IPS-18a (cell line): ENCODE data around the gene SUPV3L1.

ENCODE experiments used
- H3K27ac ChIP-seq: one replicate; pipeline ENCODE4 v1.5.1; 2013; ENCODE audit warnings: low read length
- H3K27me3 ChIP-seq: one replicate; pipeline ENCODE4 v1.6.1; 2013; ENCODE audit warnings: mild to moderate bottlenecking, low read length; ENCODE audit not compliant: control insufficient read depth, insufficient read depth
- H3K36me3 ChIP-seq: one replicate; pipeline ENCODE4 v1.6.1; 2013; ENCODE audit warnings: low read depth, low read length; ENCODE audit not compliant: control insufficient read depth
- H3K4me1 ChIP-seq: one replicate; pipeline ENCODE4 v1.6.1; 2013; ENCODE audit warnings: low read depth, low read length; ENCODE audit not compliant: control insufficient read depth
- H3K4me3 ChIP-seq: one replicate; pipeline ENCODE4 v1.5.1; 2013; ENCODE audit warnings: low read length
- H3K9ac ChIP-seq: one replicate; pipeline ENCODE4 v1.6.1; 2013; ENCODE audit warnings: mild to moderate bottlenecking, low read length, moderate library complexity
- H3K9me3 ChIP-seq: one replicate; pipeline ENCODE4 v1.6.1; 2013; ENCODE audit warnings: low read depth, low read length; ENCODE audit not compliant: control insufficient read depth

The SUPV3L1 gene

DNA sequence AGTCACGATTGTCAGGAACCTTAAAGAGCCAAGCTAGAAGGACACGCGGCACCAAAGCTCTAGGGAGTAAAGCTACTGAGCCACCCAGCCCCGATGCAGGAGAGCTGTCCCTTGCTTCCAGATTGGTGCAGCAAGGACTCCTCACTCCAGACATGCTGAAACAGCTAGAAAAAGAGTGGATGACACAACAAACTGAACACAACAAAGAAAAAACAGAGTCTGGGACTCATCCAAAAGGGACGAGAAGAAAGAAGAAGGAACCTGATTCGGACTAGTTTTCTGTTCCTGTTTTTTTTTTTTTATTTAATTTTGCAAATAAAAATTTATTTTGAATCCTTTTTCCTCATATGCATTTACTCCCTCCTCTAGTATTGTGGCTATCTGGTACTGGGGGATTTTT is 28.7 kb downstream of the SUPV3L1 start:
- no peak overlapping the region for H3K27ac ChIP-seq
- H3K36me3 ChIP-seq, result peaks cover 33% of the 10 kb centered on the region
- H3K27me3 ChIP-seq, result no peaks in the 10 kb centered on the region
- no peaks in the 10 kb centered on the region for H3K4me1 ChIP-seq
- H3K4me3 ChIP-seq, result no peak overlapping the region
- H3K9me3 ChIP-seq, result no peaks in the 10 kb centered on the region
- H3K9ac ChIP-seq, result no peak overlapping the region

DNA sequence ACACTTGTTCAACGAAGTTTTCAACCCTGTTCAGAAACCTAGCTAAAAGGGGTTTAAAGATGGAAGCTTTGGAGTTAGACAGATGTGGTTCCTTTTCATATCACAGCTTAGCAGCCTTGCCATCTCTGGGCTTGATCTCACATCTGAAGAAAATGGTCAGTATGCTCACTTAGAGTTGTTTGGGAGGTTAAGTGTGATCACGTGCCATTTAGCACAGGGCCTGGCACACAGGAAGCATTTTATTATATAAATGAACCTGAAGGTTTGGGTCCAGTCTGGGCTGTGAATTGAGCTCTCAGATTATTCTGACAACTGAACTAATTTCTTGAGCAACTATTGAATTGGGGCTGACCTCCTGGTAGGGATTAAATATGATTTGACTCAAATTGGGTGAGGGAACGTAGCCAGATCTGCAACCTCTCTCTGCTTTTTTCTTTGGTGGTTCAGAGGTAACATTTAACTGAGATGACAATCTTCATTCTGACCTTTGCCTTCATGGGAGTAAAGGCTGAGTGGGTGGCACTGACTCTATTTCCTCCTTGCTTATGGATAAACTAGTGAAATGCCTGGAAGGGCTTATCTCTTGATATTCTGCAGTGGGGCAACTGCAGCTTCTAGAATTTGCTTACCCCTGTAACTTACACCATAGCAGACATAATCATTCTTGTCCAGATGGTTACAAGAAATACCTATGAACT is 29.9 kb downstream of the SUPV3L1 start:
- no peaks in the 10 kb centered on the region for H3K4me1 ChIP-seq
- H3K9ac ChIP-seq, result no peak overlapping the region
- H3K9me3 ChIP-seq, result no peaks in the 10 kb centered on the region
- no peak overlapping the region for H3K27ac ChIP-seq
- no peaks in the 10 kb centered on the region for H3K27me3 ChIP-seq
- no peak overlapping the region for H3K4me3 ChIP-seq
- peaks cover 33% of the 10 kb centered on the region for H3K36me3 ChIP-seq

DNA sequence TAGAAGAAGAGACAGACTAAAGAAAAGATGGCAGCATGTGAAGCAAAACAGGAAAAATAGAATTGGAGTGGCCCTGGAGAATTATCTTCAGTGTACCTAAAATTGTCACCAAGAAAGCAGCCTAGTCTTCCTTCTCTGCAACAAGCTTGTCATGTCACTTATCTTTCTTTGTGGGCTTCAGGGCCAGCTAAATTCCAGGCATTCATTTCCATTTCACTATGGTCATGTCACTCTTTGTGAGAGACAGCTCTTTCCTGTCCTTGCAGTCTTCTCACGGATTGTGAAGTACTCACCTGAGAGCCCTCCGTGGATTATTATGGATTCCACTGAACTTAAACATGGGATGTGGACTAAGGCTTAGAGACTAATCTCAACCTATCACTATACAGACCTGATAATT is 31.1 kb downstream of the SUPV3L1 start:
- Histone ChIP-seq H3K9ac (no peak overlapping the region), H3K9me3 (no peaks in the 10 kb centered on the region), H3K4me1 (no peaks in the 10 kb centered on the region), H3K36me3 (peaks cover 26% of the 10 kb centered on the region), H3K27me3 (no peaks in the 10 kb centered on the region), H3K27ac (no peak overlapping the region), H3K4me3 (no peak overlapping the region)

DNA sequence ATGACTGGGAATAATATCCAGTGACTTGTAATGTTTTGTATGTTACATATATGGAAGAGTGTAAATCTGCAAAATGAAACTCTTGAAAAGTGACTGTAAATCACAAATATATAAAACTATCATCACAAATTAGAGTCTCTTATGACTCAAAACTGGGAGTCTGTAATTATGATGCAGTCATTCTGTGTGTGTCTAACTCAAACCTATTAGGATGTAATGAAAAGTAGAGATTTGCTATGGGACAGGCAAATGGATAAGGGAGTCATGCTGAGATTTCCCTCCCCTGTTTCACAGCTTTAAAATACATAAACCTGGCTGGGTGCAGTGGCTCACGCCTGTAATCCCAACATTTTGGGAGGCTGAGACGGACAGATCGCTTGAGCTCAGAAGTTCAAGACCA is 31.5 kb downstream of the SUPV3L1 start:
- no peak overlapping the region for H3K9ac ChIP-seq
- H3K27me3 ChIP-seq, result no peaks in the 10 kb centered on the region
- peaks cover 22% of the 10 kb centered on the region for H3K36me3 ChIP-seq
- H3K9me3 ChIP-seq, result no peaks in the 10 kb centered on the region
- H3K4me3 ChIP-seq, result no peak overlapping the region
- H3K27ac ChIP-seq, result no peak overlapping the region
- no peaks in the 10 kb centered on the region for H3K4me1 ChIP-seq

DNA sequence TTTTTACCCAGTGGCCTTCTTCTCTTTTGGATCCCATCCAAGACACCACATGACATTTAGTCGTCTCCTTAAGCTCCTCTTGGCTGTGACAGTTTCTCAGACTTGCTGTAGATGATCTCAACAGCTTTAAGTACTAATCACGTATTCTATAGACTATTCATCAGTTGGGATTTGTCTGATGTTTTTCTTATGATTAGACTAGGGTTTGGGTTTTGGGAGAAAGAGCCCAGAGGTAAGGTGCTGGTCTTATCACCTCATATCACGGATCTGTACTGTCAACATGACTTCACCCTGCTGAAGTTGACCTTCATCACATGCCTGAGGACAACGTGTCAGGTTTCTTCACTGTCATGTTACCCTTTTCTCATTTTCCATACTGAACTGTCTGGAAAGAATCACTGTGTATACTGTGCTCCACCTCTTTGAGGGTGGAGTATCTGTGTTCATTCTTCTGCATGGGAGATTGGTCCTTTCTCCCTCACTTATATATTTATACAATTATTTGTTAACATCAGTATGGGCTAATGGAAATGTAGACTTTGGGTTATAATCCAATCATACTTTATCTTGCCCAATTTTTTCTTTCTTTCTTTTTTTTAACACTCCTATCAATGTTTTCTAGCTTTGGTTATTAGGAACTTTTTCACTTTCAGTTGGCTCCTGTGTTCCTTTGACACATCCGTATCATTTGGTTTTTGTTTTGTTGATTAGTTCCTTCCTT is 33.7 kb downstream of the SUPV3L1 start:
- Histone ChIP-seq H3K4me1 (no peaks in the 10 kb centered on the region), H3K9ac (no peak overlapping the region), H3K36me3 (peaks cover 4% of the 10 kb centered on the region), H3K27me3 (no peaks in the 10 kb centered on the region), H3K9me3 (no peaks in the 10 kb centered on the region), H3K27ac (no peak overlapping the region), H3K4me3 (no peak overlapping the region)

DNA sequence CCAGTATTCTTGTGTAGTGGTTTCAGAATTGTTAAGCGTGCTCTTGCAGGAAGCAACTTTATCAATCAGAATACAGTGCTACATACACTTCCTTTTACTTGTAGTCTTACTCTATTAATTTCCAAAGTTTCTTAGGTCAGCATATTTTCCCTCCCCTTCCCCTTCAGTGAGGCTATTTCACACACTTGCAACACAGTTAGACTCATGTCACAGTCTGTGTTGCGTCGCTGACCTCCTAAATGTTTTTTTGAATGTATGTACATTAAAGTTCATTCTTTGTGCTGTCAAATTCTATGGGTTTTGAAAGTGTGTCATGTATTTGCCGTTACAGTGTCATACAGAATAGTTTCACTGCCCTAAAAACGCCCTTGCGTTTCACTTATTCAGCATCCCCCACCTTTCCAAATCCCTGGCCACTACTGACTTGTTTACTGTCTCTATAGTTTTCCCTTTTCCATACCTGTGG is 34.7 kb downstream of the SUPV3L1 start:
- H3K36me3 ChIP-seq, result no peaks in the 10 kb centered on the region
- H3K9me3 ChIP-seq, result no peaks in the 10 kb centered on the region
- no peak overlapping the region for H3K9ac ChIP-seq
- H3K4me3 ChIP-seq, result no peak overlapping the region
- H3K27me3 ChIP-seq, result no peaks in the 10 kb centered on the region
- H3K4me1 ChIP-seq, result no peaks in the 10 kb centered on the region
- H3K27ac ChIP-seq, result no peak overlapping the region

DNA sequence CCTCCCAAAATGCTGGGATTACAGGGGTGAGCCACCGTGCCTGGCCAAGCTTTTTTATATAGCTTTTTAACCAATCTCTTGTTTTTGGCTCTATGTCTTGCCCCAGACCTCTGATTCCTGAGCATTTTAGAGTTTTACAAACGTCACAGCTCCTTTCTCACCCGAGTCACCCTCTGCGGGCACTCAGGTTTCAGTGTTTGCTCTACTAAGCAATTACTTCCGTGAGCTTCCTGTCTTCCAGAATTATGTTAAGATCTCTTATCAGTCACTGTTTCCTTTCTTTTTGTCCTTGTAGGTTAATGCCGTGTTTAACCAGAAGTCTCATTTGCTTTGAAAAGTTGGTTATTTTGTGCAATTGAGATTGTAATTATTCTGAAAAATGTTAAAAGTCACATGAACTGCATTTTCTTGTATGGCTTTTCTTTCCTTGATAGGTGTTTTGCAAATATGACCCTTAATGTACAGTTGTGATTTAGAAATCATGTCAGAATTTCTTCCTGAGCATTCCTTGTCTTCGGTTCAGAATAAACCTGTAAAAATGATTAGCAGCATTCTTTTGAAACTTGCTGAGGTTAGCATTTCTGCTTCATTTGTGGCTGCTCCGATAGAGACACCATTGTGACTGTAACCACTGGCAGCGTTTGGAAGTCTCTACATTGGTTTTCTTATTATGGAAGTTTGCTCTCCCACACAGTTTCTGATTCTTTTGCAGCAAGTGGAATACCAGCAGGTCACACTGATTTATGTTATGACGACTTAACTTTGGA is 35.6 kb downstream of the SUPV3L1 start:
- Histone ChIP-seq H3K36me3 (no peaks in the 10 kb centered on the region), H3K9ac (no peak overlapping the region), H3K27ac (no peak overlapping the region), H3K27me3 (no peaks in the 10 kb centered on the region), H3K4me1 (no peaks in the 10 kb centered on the region), H3K4me3 (no peak overlapping the region), H3K9me3 (no peaks in the 10 kb centered on the region)

DNA sequence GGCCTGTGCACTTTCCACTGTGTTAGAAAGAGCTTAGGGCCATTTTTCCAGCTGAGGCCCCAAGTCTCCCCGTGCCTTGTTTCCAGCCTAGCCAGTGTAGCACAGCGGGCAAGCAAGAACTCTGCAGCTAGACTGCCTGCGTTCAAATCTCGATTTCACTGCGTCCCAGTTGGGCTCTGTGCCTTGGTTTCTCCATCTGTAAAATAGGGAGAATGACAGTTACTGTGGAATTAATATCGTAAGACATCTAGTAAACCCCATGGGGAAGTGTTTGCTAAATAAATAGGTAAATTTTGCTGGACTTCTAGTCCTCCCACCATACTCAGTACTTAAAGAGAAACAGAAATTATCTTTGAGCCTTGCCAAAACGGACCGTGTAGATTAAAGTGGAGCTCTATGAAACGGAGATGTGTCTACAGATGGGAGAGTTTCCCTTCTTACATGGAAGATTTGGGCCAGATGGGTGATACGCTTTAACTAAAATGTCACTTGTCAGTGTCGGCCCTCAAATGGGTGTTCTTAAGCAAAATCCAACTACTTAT is 36.6 kb downstream of the SUPV3L1 start:
- Histone ChIP-seq H3K36me3 (no peaks in the 10 kb centered on the region), H3K4me1 (no peaks in the 10 kb centered on the region), H3K27me3 (no peaks in the 10 kb centered on the region), H3K9me3 (no peaks in the 10 kb centered on the region), H3K27ac (no peak overlapping the region), H3K9ac (no peak overlapping the region), H3K4me3 (no peak overlapping the region)

DNA sequence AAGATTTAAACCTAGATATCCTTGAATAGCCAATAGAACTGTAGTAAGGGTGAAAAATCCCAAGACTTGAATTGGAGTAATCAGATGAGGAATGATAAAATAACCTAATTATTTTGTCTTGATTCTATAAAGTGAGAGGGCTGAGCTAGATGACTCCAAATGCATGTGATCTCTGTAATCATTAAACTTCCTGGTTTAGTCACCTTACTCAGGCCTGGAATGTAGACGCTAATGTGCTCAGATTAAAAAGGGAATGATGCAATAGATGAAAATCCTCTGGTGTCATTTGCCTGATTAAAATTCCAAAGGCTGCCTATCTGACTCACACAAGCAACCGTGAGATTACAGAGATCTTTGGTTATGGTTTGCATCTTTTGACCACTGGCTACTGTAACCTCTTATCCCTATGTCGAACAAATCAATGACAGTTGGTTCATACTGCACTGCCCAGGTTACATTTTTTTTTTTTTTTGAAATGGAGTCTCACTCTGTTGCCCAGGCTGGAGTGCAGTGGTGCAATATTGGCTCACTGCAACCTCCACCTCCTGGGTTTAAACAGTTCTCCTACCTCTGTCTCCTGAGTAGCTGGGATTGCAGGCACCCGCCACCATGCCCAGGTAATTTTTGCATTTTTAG is 37.2 kb downstream of the SUPV3L1 start:
- Histone ChIP-seq H3K27ac (no peak overlapping the region), H3K9me3 (no peaks in the 10 kb centered on the region), H3K27me3 (no peaks in the 10 kb centered on the region), H3K9ac (no peak overlapping the region), H3K4me1 (peaks cover under 1% of the 10 kb centered on the region), H3K4me3 (no peak overlapping the region), H3K36me3 (no peaks in the 10 kb centered on the region)

DNA sequence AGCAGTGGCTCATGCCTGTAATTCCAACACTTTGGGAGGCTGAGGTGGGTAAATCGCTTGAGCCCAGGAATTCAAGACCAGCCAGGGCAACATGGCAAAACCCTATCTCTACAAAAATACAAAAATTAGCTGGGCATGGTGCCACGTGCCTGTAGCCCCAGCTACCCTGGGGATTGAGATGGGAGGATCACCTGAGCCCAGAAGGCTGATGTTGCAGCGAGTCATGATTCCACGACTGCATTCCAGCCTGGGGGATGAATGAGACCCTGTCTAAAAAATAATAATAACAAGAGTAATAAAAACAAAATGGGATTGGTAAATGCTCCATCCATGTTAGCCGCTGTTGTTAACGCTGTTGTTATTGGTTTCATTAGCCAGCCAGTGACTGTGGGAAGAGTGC is 38.8 kb downstream of the SUPV3L1 start:
- Histone ChIP-seq H3K4me1 (peaks cover 5% of the 10 kb centered on the region), H3K27me3 (no peaks in the 10 kb centered on the region), H3K4me3 (no peak overlapping the region), H3K36me3 (no peaks in the 10 kb centered on the region), H3K9ac (no peak overlapping the region), H3K27ac (no peak overlapping the region), H3K9me3 (no peaks in the 10 kb centered on the region)

DNA sequence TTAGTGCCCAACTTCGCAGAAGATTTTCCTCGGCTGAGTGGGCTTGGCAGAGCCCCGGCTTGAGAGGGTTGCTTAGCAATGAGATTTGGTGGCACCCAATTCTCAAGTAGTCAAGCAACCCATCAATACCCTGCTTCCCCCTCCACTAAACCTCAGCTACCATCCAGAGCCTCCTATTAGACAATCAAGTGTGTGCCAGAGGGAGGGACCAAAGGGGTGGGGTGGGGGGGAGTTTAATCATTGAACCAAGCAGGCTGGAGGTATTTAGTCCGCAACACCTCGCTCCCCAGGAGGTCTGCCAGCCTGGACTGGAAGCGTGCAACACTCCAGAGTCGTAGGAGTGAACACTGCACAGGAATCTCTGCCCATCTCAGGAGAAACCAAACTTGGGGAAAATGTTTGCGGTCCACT is 40.0 kb downstream of the SUPV3L1 start, which contains the start of gene HKDC1:
HKDC1 (plus strand) TSS at position 292 of the 411 bp plus-strand sequence; CDS start at position 396, 104 bp downstream.
- H3K4me1 ChIP-seq, result peaks cover 5% of the 10 kb centered on the region
- no peaks in the 10 kb centered on the region for H3K27me3 ChIP-seq
- no peaks in the 10 kb centered on the region for H3K9me3 ChIP-seq
- no peaks in the 10 kb centered on the region for H3K36me3 ChIP-seq
- H3K9ac ChIP-seq, result no peak within 1 kb of the TSS
- no peak within 1 kb of the TSS for H3K4me3 ChIP-seq
- H3K27ac ChIP-seq, result no peak within 1 kb of the TSS
